A549 (cell line): ENCODE data around the gene PPP4R3B. TPM values are rescaled to one million over a fixed set of nuclear protein-coding genes. Genes with fewer than 3 reads are reported as not detected.
A peak's percentile ranks its signal among the peaks of the same experiment; 100 is the strongest.

Source experiments
- ATAC-seq, 2 experiments: fragments of 200-7000 bp in 1 of 2; fragments of >200 bp in 1 of 2; cut with Nextera tagmentation in 1 of 2; cut with Tn5 transposase in 1 of 2; 3 replicates each; pipeline versions ENCODE4 v1.8.0 to v1.9.1; 2018 to 2020; ENCODE audit warnings: mild to moderate bottlenecking in 1 of 2, moderate library complexity in 1 of 2
- CTCF ChIA-PET: fragments of 300-600 bp; sonication (Branson Sonifier 250); formaldehyde crosslinking; extraction: SDS; loops from one replicate; lab custom pipeline; 2021; ENCODE audit warnings: antibody characterized with exemption, inconsistent platforms; lab: Yijun Ruan, JAX
- POLR2A ChIA-PET: fragments of 350-600 bp; formaldehyde crosslinking; extraction: SDS; loops from one replicate; lab custom pipeline; 2021; ENCODE audit warnings: antibody characterized with exemption, inconsistent platforms; lab: Yijun Ruan, JAX
- DNase-seq, 2 experiments: peaks; one replicate each; pipeline versions ENCODE4 v3.0.0 to v3.0.0-alpha.2; 2011 to 2016; ENCODE audit warnings: low read depth in 1 of 2, low spot score in 1 of 2
- FAIRE-seq: peaks from 2 replicates; lab custom pipeline; 2011; peaks lifted over from hg19 to GRCh38; lab: Jason Lieb, UNC
- H3K27ac ChIP-seq, 2 experiments: fragments of >200 bp; sonication (Bioruptor Twin); formaldehyde crosslinking; 3 replicates each; pipeline ENCODE4 v1.5.1; 2016 to 2017
- H3K4me1 ChIP-seq: fragments of >200 bp; sonication (Bioruptor Twin); formaldehyde crosslinking; 3 replicates; pipeline ENCODE4 v1.6.1; 2016
- H3K4me2 ChIP-seq: fragments of >200 bp; sonication (Bioruptor Twin); formaldehyde crosslinking; 3 replicates; pipeline ENCODE4 v1.6.1; 2016
- H3K4me3 ChIP-seq: fragments of >200 bp; sonication (Bioruptor Twin); formaldehyde crosslinking; 3 replicates; pipeline ENCODE4 v1.5.1; 2016
- H3K9me3 ChIP-seq: fragments of >200 bp; sonication (Bioruptor Twin); formaldehyde crosslinking; 3 replicates; pipeline ENCODE4 v1.6.1; 2016
- CBX2 ChIP-seq: fragments of 200-600 bp; sonication (generic); IDR thresholded peaks from 2 replicates; pipeline ENCODE4 v1.6.1; 2016; ENCODE audit warnings: low read depth, mild to moderate bottlenecking, borderline replicate concordance
- CEBPB ChIP-seq, 2 experiments: fragments of >200 bp in 1 of 2; sonication (Bioruptor Twin) in 1 of 2; formaldehyde crosslinking in 1 of 2; IDR thresholded peaks; 2 replicates each; pipeline ENCODE4 v1.6.1; 2012 to 2016
- CHD4 ChIP-seq: fragments of 200-600 bp; sonication (generic); IDR thresholded peaks from 2 replicates; pipeline ENCODE4 v1.6.1; 2016; ENCODE audit warnings: antibody characterized with exemption, mild to moderate bottlenecking, borderline replicate concordance
- EHF ChIP-seq: fragments of 250-450 bp; sonication (Bioruptor Pico); IDR thresholded peaks from 2 replicates; pipeline ENCODE4 v1.5.0; 2020; ENCODE audit warnings: mild to moderate bottlenecking
- EHMT2 ChIP-seq: fragments of 200-600 bp; sonication (generic); IDR thresholded peaks from 2 replicates; pipeline ENCODE4 v1.6.1; 2016; ENCODE audit warnings: antibody characterized with exemption, low read depth, mild to moderate bottlenecking, moderate library complexity
- FOSB ChIP-seq: fragments of 250-450 bp; sonication (Bioruptor Pico); IDR thresholded peaks from 2 replicates; pipeline ENCODE4 v1.5.0; 2020; ENCODE audit warnings: mild to moderate bottlenecking, moderate library complexity
- FOSL2 ChIP-seq, 2 experiments: fragments of 450-650 bp in 1 of 2; fragments of >200 bp in 1 of 2; sonication (Bioruptor Twin) in 1 of 2; formaldehyde crosslinking; IDR thresholded peaks; 2 replicates each; pipeline versions ENCODE4 v1.5.0 to v1.6.1; 2016 to 2020; ENCODE audit warnings: mild to moderate bottlenecking in 1 of 2, moderate library complexity in 1 of 2
- FOXS1 ChIP-seq: fragments of 250-450 bp; sonication (Bioruptor Pico); IDR thresholded peaks from 2 replicates; pipeline ENCODE4 v1.5.0; 2020; ENCODE audit warnings: mild to moderate bottlenecking, moderate library complexity
- GATA3 ChIP-seq: IDR thresholded peaks from 2 replicates; pipeline ENCODE4 v1.6.1; 2012; ENCODE audit warnings: borderline replicate concordance
- HEYL ChIP-seq: fragments of 250-450 bp; sonication (Bioruptor Pico); IDR thresholded peaks from 2 replicates; pipeline ENCODE4 v1.8.0; 2021; ENCODE audit warnings: mild to moderate bottlenecking, moderate library complexity
- JUN ChIP-seq, 2 experiments: fragments of >200 bp; sonication (Bioruptor Twin); formaldehyde crosslinking; IDR thresholded peaks; 2 replicates in 1 of 2; 3 replicates in 1 of 2; pipeline ENCODE4 v1.6.1; 2016 to 2017
- JUNB ChIP-seq: fragments of >200 bp; sonication (Bioruptor Twin); formaldehyde crosslinking; IDR thresholded peaks from 2 replicates; pipeline ENCODE4 v1.6.1; 2016
- KDM1A ChIP-seq: fragments of 200-600 bp; sonication (generic); IDR thresholded peaks from 2 replicates; pipeline ENCODE4 v1.6.1; 2016; ENCODE audit warnings: low read depth, mild to moderate bottlenecking
- KDM5A ChIP-seq: fragments of 200-600 bp; sonication (generic); IDR thresholded peaks from 2 replicates; pipeline ENCODE4 v1.6.1; 2016; ENCODE audit warnings: antibody characterized with exemption, mild to moderate bottlenecking
- MAFK ChIP-seq: fragments of 450-650 bp; IDR thresholded peaks from 2 replicates; pipeline ENCODE4 v1.6.1; 2014; ENCODE audit not compliant: partially characterized antibody
- MYC ChIP-seq: IDR thresholded peaks from 2 replicates; pipeline ENCODE4 v1.6.1; 2012; ENCODE audit warnings: mild to moderate bottlenecking, inconsistent platforms, low read length, improper control_type of control experiment, borderline replicate concordance
- NPAS2 ChIP-seq: fragments of 250-450 bp; sonication (Bioruptor Pico); IDR thresholded peaks from 2 replicates; pipeline ENCODE4 v1.8.0; 2022; ENCODE audit warnings: mild to moderate bottlenecking, moderate library complexity, borderline replicate concordance
- POLR2A ChIP-seq: IDR thresholded peaks from 2 replicates; pipeline ENCODE4 v1.6.1; 2012; ENCODE audit warnings: mild to moderate bottlenecking, low read length
- POLR2AphosphoS2 ChIP-seq: conservative IDR thresholded peaks from 2 replicates; pipeline ENCODE4 v1.6.1; 2012; ENCODE audit warnings: low read length, improper control_type of control experiment, inconsistent platforms
- RFX5 ChIP-seq: fragments of 450-650 bp; IDR thresholded peaks from 2 replicates; pipeline ENCODE4 v1.7.1; 2014; ENCODE audit warnings: antibody characterized with exemption, mild to moderate bottlenecking, moderate library complexity
- ZC3H11A ChIP-seq: fragments of 450-650 bp; IDR thresholded peaks from 2 replicates; pipeline ENCODE4 v1.6.1; 2014; ENCODE audit warnings: antibody characterized with exemption, mild to moderate bottlenecking
- ZSCAN20 ChIP-seq: fragments of 250-450 bp; sonication (Bioruptor Pico); IDR thresholded peaks from 2 replicates; pipeline ENCODE4 v1.8.0; 2022; ENCODE audit warnings: mild to moderate bottlenecking, moderate library complexity
- WGBS: methylation state at CpG from one replicate; pipeline ENCODE4 v1.1.6; 2017; ENCODE audit errors: missing lambda C conversion rate; 5-methylcytosine and 5-hydroxymethylcytosine counted together
- polyA plus RNA-seq, 4 experiments: library from polyadenylated mRNA; depleted of rRNA in 3 of 4; stranded (reverse); fragments of >200 nt; fragmentation: RNase III in 1 of 4; extraction: RNeasy Plus Mini Kit Qiagen cat#74134 plus additional on column Dnase treatment in 1 of 4; gene quantifications; 2 replicates in 3 of 4; 3 replicates in 1 of 4; pipeline ENCODE4 v1.2.3, GENCODE V29; 2011 to 2017
- TF ChIP-seq, protein P1 (sequence below): fragments of >200 bp; sonication (Bioruptor Twin); formaldehyde crosslinking; IDR thresholded peaks from 3 replicates; pipeline ENCODE4 v1.6.1; 2016
- TF ChIP-seq, protein P2 (sequence below): fragments of 250-450 bp; sonication (Bioruptor Pico); IDR thresholded peaks from 2 replicates; pipeline ENCODE4 v1.5.0; 2020; ENCODE audit warnings: low read depth, mild to moderate bottlenecking, moderate library complexity
- TF ChIP-seq, protein P3 (sequence below): IDR thresholded peaks from 2 replicates; pipeline ENCODE4 v1.6.1; 2012
- TF ChIP-seq, protein P4 (sequence below): IDR thresholded peaks from 2 replicates; pipeline ENCODE4 v1.6.1; 2012; ENCODE audit warnings: low read depth, borderline replicate concordance

The PPP4R3B gene
- polyA plus RNA-seq, 2 of the 4 experiments (the other 2 are of a cell fraction): 34.6 to 70.9 TPM

DNA sequence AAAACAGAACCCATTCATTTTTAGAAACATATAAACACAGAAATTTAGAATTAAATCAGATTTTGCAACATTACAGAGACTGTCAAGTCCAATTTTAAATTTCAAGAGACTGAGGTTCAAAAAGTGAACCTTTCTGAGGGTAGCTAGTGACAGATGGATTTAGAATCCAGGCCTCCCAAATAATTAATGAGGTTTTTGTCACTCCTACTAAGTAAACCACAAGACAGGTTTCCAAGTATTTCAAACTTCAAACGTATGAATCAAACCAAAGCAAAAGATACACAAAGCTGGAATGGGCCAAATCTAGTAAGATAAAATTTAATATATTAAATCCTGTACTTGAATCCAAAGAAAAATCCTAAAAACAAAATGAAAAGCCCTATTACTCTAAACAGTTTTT lies 25.3 kb downstream of the PPP4R3B start:
- TF ChIP-seq, protein P1, sequence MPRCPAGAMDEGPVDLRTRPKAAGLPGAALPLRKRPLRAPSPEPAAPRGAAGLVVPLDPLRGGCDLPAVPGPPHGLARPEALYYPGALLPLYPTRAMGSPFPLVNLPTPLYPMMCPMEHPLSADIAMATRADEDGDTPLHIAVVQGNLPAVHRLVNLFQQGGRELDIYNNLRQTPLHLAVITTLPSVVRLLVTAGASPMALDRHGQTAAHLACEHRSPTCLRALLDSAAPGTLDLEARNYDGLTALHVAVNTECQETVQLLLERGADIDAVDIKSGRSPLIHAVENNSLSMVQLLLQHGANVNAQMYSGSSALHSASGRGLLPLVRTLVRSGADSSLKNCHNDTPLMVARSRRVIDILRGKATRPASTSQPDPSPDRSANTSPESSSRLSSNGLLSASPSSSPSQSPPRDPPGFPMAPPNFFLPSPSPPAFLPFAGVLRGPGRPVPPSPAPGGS: no peak
- TF ChIP-seq FOXS1 (CRISPR knock-in tag): no peak
- TF ChIP-seq GATA3: no peak
- TF ChIP-seq, protein P2, sequence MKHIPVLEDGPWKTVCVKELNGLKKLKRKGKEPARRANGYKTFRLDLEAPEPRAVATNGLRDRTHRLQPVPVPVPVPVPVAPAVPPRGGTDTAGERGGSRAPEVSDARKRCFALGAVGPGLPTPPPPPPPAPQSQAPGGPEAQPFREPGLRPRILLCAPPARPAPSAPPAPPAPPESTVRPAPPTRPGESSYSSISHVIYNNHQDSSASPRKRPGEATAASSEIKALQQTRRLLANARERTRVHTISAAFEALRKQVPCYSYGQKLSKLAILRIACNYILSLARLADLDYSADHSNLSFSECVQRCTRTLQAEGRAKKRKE (CRISPR knock-in tag): no peak
- TF ChIP-seq NPAS2 (CRISPR knock-in tag): no peak
- no peak for TF ChIP-seq EHMT2
- TF ChIP-seq CBX2: no peak
- TF ChIP-seq JUN (IDR thresholded peaks at IDR 0.05): no peak
- TF ChIP-seq KDM5A: no peak
- no peak for TF ChIP-seq POLR2AphosphoS2
- no peak for TF ChIP-seq RFX5
- TF ChIP-seq, protein P3, sequence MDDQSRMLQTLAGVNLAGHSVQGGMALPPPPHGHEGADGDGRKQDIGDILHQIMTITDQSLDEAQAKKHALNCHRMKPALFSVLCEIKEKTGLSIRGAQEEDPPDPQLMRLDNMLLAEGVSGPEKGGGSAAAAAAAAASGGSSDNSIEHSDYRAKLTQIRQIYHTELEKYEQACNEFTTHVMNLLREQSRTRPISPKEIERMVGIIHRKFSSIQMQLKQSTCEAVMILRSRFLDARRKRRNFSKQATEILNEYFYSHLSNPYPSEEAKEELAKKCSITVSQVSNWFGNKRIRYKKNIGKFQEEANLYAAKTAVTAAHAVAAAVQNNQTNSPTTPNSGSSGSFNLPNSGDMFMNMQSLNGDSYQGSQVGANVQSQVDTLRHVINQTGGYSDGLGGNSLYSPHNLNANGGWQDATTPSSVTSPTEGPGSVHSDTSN: no peak
- no peak for TF ChIP-seq CHD4
- TF ChIP-seq FOSL2 (IDR thresholded peaks at IDR 0.05): no peak
- no peak for TF ChIP-seq FOSL2 (CRISPR knock-in tag; IDR thresholded peaks at IDR 0.05)
- TF ChIP-seq CEBPB (IDR thresholded peaks at IDR 0.05): no peak
- TF ChIP-seq POLR2A: no peak
- TF ChIP-seq FOSB (CRISPR knock-in tag): no peak
- no peak for TF ChIP-seq ZSCAN20 (CRISPR knock-in tag)
- TF ChIP-seq ZC3H11A: no peak
- H3K9me3 ChIP-seq: no peaks in the 10 kb centered on the region
- ATAC-seq: no peak
- H3K27ac ChIP-seq: no peak overlapping the region
- H3K4me2 ChIP-seq: no peak overlapping the region
- H3K4me1 ChIP-seq: peaks cover 10% of the 10 kb centered on the region; the same call in 2 of the 3 replicates
- ChIA-PET POLR2A (no interaction called here), CTCF (interaction anchor here (1.6 kb wide), 1 partner anchor 10 kb away, joined by 4 read pairs; no protein-coding TSS in a partner anchor)
- DNase-seq: no peak
- FAIRE-seq: no peak
- no peak overlapping the region for H3K4me3 ChIP-seq
- 54% methylated on average over 1 of the region's 1 CpG for WGBS

DNA sequence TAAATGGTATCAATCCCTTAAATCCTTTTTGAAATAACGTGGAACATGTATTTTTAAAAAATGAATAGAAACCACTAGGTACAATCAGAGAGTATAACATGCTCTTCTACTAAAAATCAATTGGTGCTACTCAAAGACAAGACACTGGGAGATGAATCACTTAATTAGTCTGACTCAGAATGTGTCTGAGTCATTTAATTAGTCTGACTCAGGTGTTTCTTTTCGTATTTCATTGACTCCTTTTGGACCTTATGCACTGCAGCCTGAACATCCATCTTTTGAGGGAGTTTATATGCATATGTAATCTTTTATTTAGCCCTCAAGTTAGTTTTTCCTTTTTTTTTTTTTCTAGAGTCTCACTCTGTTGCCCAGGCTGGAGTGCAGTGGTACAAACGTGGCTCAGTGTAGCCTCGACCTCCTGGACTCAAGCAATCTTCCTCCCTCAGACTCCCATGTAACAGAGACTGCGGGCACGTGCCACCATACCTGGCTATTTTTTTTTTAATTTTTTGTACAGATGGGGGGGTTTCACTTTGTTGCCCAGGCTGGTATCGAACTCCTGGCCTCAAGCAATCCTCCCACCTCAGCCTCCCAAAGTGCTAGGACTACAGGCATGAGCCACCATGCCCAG lies 26.5 kb downstream of the PPP4R3B start:
- Histone ChIP-seq H3K4me1 (peaks cover 21% of the 10 kb centered on the region; the same call in 2 of the 3 replicates), H3K4me2 (peak overlapping the region; percentile 15; the same call in 2 of the 3 replicates), H3K4me3 (no peak overlapping the region), H3K27ac (peak overlapping the region in 1 of 2 experiments; percentile 36; a peak in 2 of 6 replicates), H3K9me3 (no peaks in the 10 kb centered on the region)
- CTCF ChIA-PET: interaction anchor here (1.6 kb wide), 1 partner anchor 11 kb away, joined by 4 read pairs; no protein-coding TSS in a partner anchor
- DNase-seq: peak; percentile 14 to 24
- WGBS: 61% methylated on average over 7 of the region's 7 CpGs
- FAIRE-seq: peak; percentile 84
- TF ChIP-seq MYC (no peak), CHD4 (no peak), EHF (CRISPR knock-in tag) (no peak), FOSL2 (IDR thresholded peaks at IDR 0.05) (peak; percentile 62), FOSL2 (CRISPR knock-in tag; IDR thresholded peaks at IDR 0.05) (peak; percentile 85), HEYL (CRISPR knock-in tag) (no peak), KDM1A (no peak), ZC3H11A (no peak), MAFK (peak; percentile 40), JUNB (peak; percentile 48; the same call in 1 of the 2 replicates)
- TF ChIP-seq, protein P4, sequence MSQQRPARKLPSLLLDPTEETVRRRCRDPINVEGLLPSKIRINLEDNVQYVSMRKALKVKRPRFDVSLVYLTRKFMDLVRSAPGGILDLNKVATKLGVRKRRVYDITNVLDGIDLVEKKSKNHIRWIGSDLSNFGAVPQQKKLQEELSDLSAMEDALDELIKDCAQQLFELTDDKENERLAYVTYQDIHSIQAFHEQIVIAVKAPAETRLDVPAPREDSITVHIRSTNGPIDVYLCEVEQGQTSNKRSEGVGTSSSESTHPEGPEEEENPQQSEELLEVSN: no peak
- POLR2A ChIA-PET: no interaction called here
- ATAC-seq: no peak; a peak in 2 of 6 replicates
